WTC11 (cell line): ENCODE results near the gene UBAP2L.

Experiments used
- CTCF ChIP-seq: fragments of 200-600 bp; IDR thresholded peaks from 2 replicates; pipeline ENCODE4 v1.8.0; 2022; ENCODE audit warnings: antibody characterized with exemption
- FOXJ3 ChIP-seq: sonication (generic); formaldehyde crosslinking; IDR thresholded peaks from 2 replicates; pipeline ENCODE4 v1.9.0; 2021; ENCODE audit warnings: missing genetic modification reagents, mild to moderate bottlenecking, borderline replicate concordance
- MAX ChIP-seq: sonication (generic); formaldehyde crosslinking; IDR thresholded peaks from 2 replicates; pipeline ENCODE4 v1.8.0; 2022; ENCODE audit warnings: mild to moderate bottlenecking, missing genetic modification reagents
- RORB ChIP-seq: fragments of 250-450 bp; sonication (Bioruptor Pico); IDR thresholded peaks from 2 replicates; pipeline ENCODE4 v1.9.0; 2021; ENCODE audit warnings: mild to moderate bottlenecking
- USF1 ChIP-seq: sonication (generic); formaldehyde crosslinking; IDR thresholded peaks from 2 replicates; pipeline ENCODE4 v1.8.0; 2022; ENCODE audit warnings: mild to moderate bottlenecking, missing genetic modification reagents
- USF2 ChIP-seq: sonication (generic); formaldehyde crosslinking; IDR thresholded peaks from 2 replicates; pipeline ENCODE4 v1.8.1; 2023; ENCODE audit warnings: mild to moderate bottlenecking, missing genetic modification reagents, moderate library complexity
- ZBTB43 ChIP-seq: sonication (generic); formaldehyde crosslinking; IDR thresholded peaks from 2 replicates; pipeline ENCODE4 v1.8.1; 2023; ENCODE audit warnings: mild to moderate bottlenecking, missing genetic modification reagents
- ZMAT4 ChIP-seq: fragments of 250-450 bp; sonication (Bioruptor Pico); IDR thresholded peaks from 2 replicates; pipeline ENCODE4 v1.9.0; 2021; ENCODE audit warnings: mild to moderate bottlenecking

- TF ChIP-seq ZBTB43 (CRISPR knock-in tag) (no peak), CTCF (no peak), ZMAT4 (CRISPR knock-in tag) (no peak), USF2 (no peak), FOXJ3 (CRISPR knock-in tag) (no peak), RORB (CRISPR knock-in tag) (no peak), MAX (no peak), USF1 (CRISPR knock-in tag) (no peak)
Measured at GRCh38 chr1:154239491-154239890, 18.7 kb downstream of the UBAP2L start.
